Keratinocyte (primary cell): ENCODE measurements around the gene SP6. TPM values are rescaled to one million over a fixed set of nuclear protein-coding genes. Genes with fewer than 3 reads are reported as not detected.
A peak's percentile ranks its signal among the peaks of the same experiment; 100 is the strongest.

Experiments used
- DNase-seq: peaks from one replicate; pipeline ENCODE4 v3.0.0-alpha.2; 2011; ENCODE audit warnings: low read depth, missing footprints, low spot score
- FAIRE-seq: peaks from 2 replicates; lab custom pipeline; 2011; peaks lifted over from hg19 to GRCh38; lab: Jason Lieb, UNC
- H2AFZ ChIP-seq: 2 replicates; pipeline ENCODE4 v1.6.0; 2012; ENCODE audit warnings: low read length, control low read depth, inconsistent platforms; ENCODE audit not compliant: control insufficient read depth
- H3K27ac ChIP-seq: 2 replicates; pipeline ENCODE4 v1.5.1; 2011; ENCODE audit warnings: low read length; ENCODE audit not compliant: control insufficient read depth, insufficient read depth
- H3K27me3 ChIP-seq: 3 replicates; pipeline ENCODE4 v1.6.0; 2011; ENCODE audit warnings: low read length; ENCODE audit not compliant: control insufficient read depth, insufficient read depth; ENCODE audit errors: extremely low read depth
- H3K36me3 ChIP-seq, 2 experiments: 2 replicates in 1 of 2; 3 replicates in 1 of 2; pipeline ENCODE4 v1.5.1; 2011; ENCODE audit warnings: low read length in 2 of 2, mild to moderate bottlenecking in 1 of 2; ENCODE audit not compliant: control insufficient read depth in 2 of 2, insufficient read depth in 2 of 2; ENCODE audit errors: extremely low read depth in 1 of 2
- H3K4me1 ChIP-seq: 3 replicates; pipeline ENCODE4 v1.5.1; 2011; ENCODE audit warnings: low read length; ENCODE audit not compliant: control insufficient read depth, insufficient read depth; ENCODE audit errors: extremely low read depth
- H3K4me2 ChIP-seq: 3 replicates; pipeline ENCODE4 v1.6.0; 2011; ENCODE audit warnings: low read depth, low read length; ENCODE audit not compliant: control insufficient read depth, insufficient read depth; ENCODE audit errors: extremely low read depth
- H3K4me3 ChIP-seq, 3 experiments: fragments of 200-600 bp in 1 of 3; sonication (generic) in 1 of 3; 2 replicates in 2 of 3; 3 replicates in 1 of 3; pipeline ENCODE4 v1.5.1; 2011 to 2016; ENCODE audit warnings: low read length in 3 of 3, mild to moderate bottlenecking in 3 of 3, control low read depth in 2 of 3, inconsistent platforms in 1 of 3, low read depth in 1 of 3, mixed read lengths in 1 of 3, mixed run types in 1 of 3, moderate library complexity in 1 of 3; ENCODE audit not compliant: control insufficient read depth in 2 of 3, insufficient read depth in 2 of 3; ENCODE audit errors: extremely low read depth in 1 of 3
- H3K79me2 ChIP-seq: 2 replicates; pipeline ENCODE4 v1.6.0; 2012; ENCODE audit warnings: low read length; ENCODE audit not compliant: control insufficient read depth, insufficient read depth
- H3K9ac ChIP-seq: 3 replicates; pipeline ENCODE4 v1.6.0; 2011; ENCODE audit warnings: low read length; ENCODE audit not compliant: control insufficient read depth, insufficient read depth; ENCODE audit errors: extremely low read depth
- H3K9me1 ChIP-seq: 3 replicates; pipeline ENCODE4 v1.6.0; 2011; ENCODE audit warnings: low read length; ENCODE audit not compliant: control insufficient read depth, insufficient read depth; ENCODE audit errors: extremely low read depth
- H3K9me3 ChIP-seq: 2 replicates; pipeline ENCODE4 v1.5.1; 2012; ENCODE audit warnings: low read depth, low read length; ENCODE audit not compliant: control insufficient read depth
- H4K20me1 ChIP-seq: 3 replicates; pipeline ENCODE4 v1.6.0; 2011; ENCODE audit warnings: low read length; ENCODE audit not compliant: control insufficient read depth, insufficient read depth; ENCODE audit errors: extremely low read depth
- CTCF ChIP-seq, 3 experiments: IDR thresholded peaks in 1 of 3; conservative IDR thresholded peaks in 1 of 3; optimal IDR thresholded peaks in 1 of 3; 2 replicates in 2 of 3; 3 replicates in 1 of 3; pipeline versions ENCODE3 to v1.5.1; 2011; ENCODE audit warnings: low read length in 3 of 3, mild to moderate bottlenecking in 3 of 3, moderate library complexity in 2 of 3, control low read depth in 1 of 3, inconsistent platforms in 1 of 3; ENCODE audit not compliant: insufficient read depth in 2 of 3; ENCODE audit errors: extremely low read depth in 1 of 3
- EZH2 ChIP-seq: IDR thresholded peaks from one replicate; pipeline ENCODE4 v1.6.1; 2012; ENCODE audit warnings: inconsistent platforms, mild to moderate bottlenecking, low read length, moderate library complexity
- dilution Hi-C: fragments of 300-500 bp; cut with MboI; formaldehyde crosslinking; loops from one replicate; pipeline ENCODE4 v1.7.0; 2020; ENCODE audit warnings: low sequenced_read_pairs; ENCODE audit not compliant: extremely low pct_ligation_motif_present
- polyA plus RNA-seq, 5 experiments: library from polyadenylated mRNA; depleted of rRNA in 3 of 5; stranded (reverse) in 3 of 5; stranded (forward) in 1 of 5; unstranded in 1 of 5; fragments of >200 nt; gene quantifications; 1 replicate in 1 of 5; 2 replicates in 3 of 5; 3 replicates in 1 of 5; pipeline versions ENCODE4 v1.2.1 to v1.2.3, GENCODE V29; 2011 to 2012; ENCODE audit warnings: missing spikeins in 2 of 5, low read depth in 1 of 5, low replicate concordance in 1 of 5

Gene SP6
- polyA plus RNA-seq, 1 donor (not counting 4 experiments of a cell fraction or from before 2014, with no cell fraction given): 2.0 TPM

DNA sequence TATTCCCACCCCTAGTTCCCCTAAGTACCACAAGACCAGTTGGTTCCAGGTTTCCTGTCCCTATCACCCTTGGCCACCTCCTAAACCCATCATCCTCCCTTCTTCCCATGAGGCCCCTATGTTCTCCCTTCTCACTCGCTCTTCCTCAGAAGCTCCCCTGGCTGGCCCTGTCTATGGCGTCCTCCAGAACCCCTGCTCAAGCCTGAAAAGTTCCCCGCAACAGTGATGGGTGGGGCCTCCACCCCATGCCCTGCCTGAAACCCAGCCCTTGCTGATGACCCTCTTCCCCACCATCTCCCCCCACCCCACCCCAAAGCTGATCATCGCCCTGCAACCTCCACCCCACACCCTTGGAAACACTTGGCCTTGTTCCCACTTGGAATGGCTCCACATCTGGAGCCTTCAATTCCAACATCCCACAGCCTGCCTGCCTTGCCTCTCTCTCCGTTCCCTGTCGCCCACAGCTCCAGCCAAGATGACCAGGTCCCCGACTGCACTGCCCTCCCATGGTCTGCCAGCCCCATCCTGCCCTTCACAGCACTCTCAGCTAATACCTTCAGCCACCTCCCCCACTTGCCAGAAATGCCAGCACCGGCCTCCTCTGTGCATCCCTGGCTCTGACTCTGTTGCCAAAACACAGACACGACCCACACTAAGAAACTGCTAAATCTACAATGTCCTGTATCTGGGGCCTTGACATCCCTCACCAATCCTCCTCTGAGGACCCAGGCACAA lies 39.9 kb downstream of the SP6 start:
- no peaks in the 10 kb centered on the region for H3K27me3 ChIP-seq
- no peaks in the 10 kb centered on the region for H4K20me1 ChIP-seq
- H3K9ac ChIP-seq: peak overlapping the region; percentile 62
- DNase-seq (no peak), FAIRE-seq (no peak)
- no peaks in the 10 kb centered on the region for H3K9me3 ChIP-seq
- no peak overlapping the region for H2AFZ ChIP-seq
- dilution Hi-C loops: no loop called here
- H3K4me2 ChIP-seq: peak overlapping the region; percentile 72
- TF ChIP-seq EZH2 (no peak), CTCF (optimal IDR thresholded peaks at IDR 0.05 in 1 of 3, IDR thresholded peaks at IDR 0.05 in 1 of 3, conservative IDR thresholded peaks at IDR 0.05 in 1 of 3; ENCODE audit: extremely low read depth in 1 of 3, insufficient read depth in 2 of 3, low read length in 3 of 3) (no peak)
- H3K27ac ChIP-seq: peak overlapping the region; percentile 85
- peaks cover 4% of the 10 kb centered on the region for H3K9me1 ChIP-seq
- peak overlapping the region in 1 of 3 experiments; percentile 30 for H3K4me3 ChIP-seq
- H3K4me1 ChIP-seq: peaks cover 20% of the 10 kb centered on the region
- H3K36me3 ChIP-seq: peaks cover 0 to 4% of the 10 kb centered on the region in 2 experiments
- H3K79me2 ChIP-seq: no peaks in the 10 kb centered on the region

- peaks cover 20% of the 10 kb centered on the region for H3K4me1 ChIP-seq
- H3K27ac ChIP-seq: peak overlapping the region; percentile 85
- peak overlapping the region; percentile 62 for H3K9ac ChIP-seq
- H2AFZ ChIP-seq: no peak overlapping the region
- H3K4me2 ChIP-seq: peak overlapping the region; percentile 72
- dilution Hi-C loops: no loop called here
- FAIRE-seq (peak; percentile 97), DNase-seq (peak; percentile 60)
- H3K36me3 ChIP-seq: peaks cover 0 to 4% of the 10 kb centered on the region in 2 experiments
- H3K79me2 ChIP-seq: no peaks in the 10 kb centered on the region
- peaks cover 4% of the 10 kb centered on the region for H3K9me1 ChIP-seq
- H4K20me1 ChIP-seq: no peaks in the 10 kb centered on the region
- no peaks in the 10 kb centered on the region for H3K9me3 ChIP-seq
- no peaks in the 10 kb centered on the region for H3K27me3 ChIP-seq
- peak overlapping the region in 1 of 3 experiments; percentile 30 for H3K4me3 ChIP-seq
- no peak for TF ChIP-seq CTCF (optimal IDR thresholded peaks at IDR 0.05 in 1 of 3, IDR thresholded peaks at IDR 0.05 in 1 of 3, conservative IDR thresholded peaks at IDR 0.05 in 1 of 3; ENCODE audit: extremely low read depth in 1 of 3, insufficient read depth in 2 of 3, low read length in 3 of 3)
- TF ChIP-seq EZH2: no peak
These were observed 40.7 kb downstream of the SP6 start for GRCh38 chr17:47810200-47810821.
